Measurements from ENCODE around the gene SLC35A3.

SLC35A3 gene

GRCh38 chr1:100006688-100007087, 36.9 kb downstream of the SLC35A3 start:
- peaks cover 0 to 8% of the 10 kb centered on the region in 2 donors for H3K9me3 ChIP-seq (replicated peaks in 1 of 2; ENCODE audit: control insufficient read depth in 2 of 2, insufficient read depth in 1 of 2, low read depth in 1 of 2, low read length in 2 of 2)
- H3K14ac ChIP-seq (ENCODE audit: low read length): no peak overlapping the region
- WGBS, 2 donors (ENCODE audit: extremely low coverage in 2 of 2, insufficient read length in 2 of 2, insufficient replicate concordance in 1 of 2): 100% methylated on average over 2 of the region's 2 CpGs; no CpG with 5 or more reads in 1 of the 2 donors
- H2BK120ac ChIP-seq (ENCODE audit: low read depth, low read length): no peak overlapping the region
- H2AK5ac ChIP-seq (ENCODE audit: low read depth, low read length): no peak overlapping the region
- H3K18ac ChIP-seq (ENCODE audit: low read length): no peak overlapping the region
- peaks cover 0 to 20% of the 10 kb centered on the region in 2 donors for H3K36me3 ChIP-seq (replicated peaks in 1 of 2; ENCODE audit: control insufficient read depth in 2 of 2, insufficient read depth in 2 of 2, low read length in 2 of 2)
- no peak overlapping the region for H2BK12ac ChIP-seq (ENCODE audit: low read length)
- peaks cover 2% of the 10 kb centered on the region for H3K79me1 ChIP-seq (ENCODE audit: low read depth, low read length)
- no peak overlapping the region for H3K4me2 ChIP-seq (ENCODE audit: insufficient read depth, low read length, poor library complexity, severe bottlenecking)
- no peak overlapping the region for H3K4ac ChIP-seq (ENCODE audit: low read length)
- H3K4me3 ChIP-seq (ENCODE audit: low read length in 2 of 2): peak overlapping the region in 1 of 2 donors; percentile 22
- H3K4me1 ChIP-seq (ENCODE audit: control insufficient read depth in 2 of 2, insufficient read depth in 1 of 2, low read depth in 1 of 2, low read length in 2 of 2): no peaks in the 10 kb centered on the region
- H4K91ac ChIP-seq (ENCODE audit: low read depth, low read length, poor library complexity): no peak overlapping the region
- no peak for DNase-seq (ENCODE audit: low spot score)
- H2BK15ac ChIP-seq (ENCODE audit: low read length): no peak overlapping the region
- H4K8ac ChIP-seq (ENCODE audit: low read depth, low read length): no peak overlapping the region
- H2BK5ac ChIP-seq (ENCODE audit: low read length): no peak overlapping the region
- H3K23ac ChIP-seq (ENCODE audit: low read depth, low read length, poor library complexity): no peak overlapping the region
- H3K27ac ChIP-seq (replicated peaks; ENCODE audit: low read length): no peak overlapping the region
- no peaks in the 10 kb centered on the region for H3K27me3 ChIP-seq (ENCODE audit: control insufficient read depth in 3 of 3, insufficient read depth in 3 of 3, low read depth in 1 of 3, low read length in 3 of 3)
- no peak overlapping the region for H3K9ac ChIP-seq (ENCODE audit: low read depth, low read length, poor library complexity)
- no peak overlapping the region for H2AFZ ChIP-seq (ENCODE audit: low read length)

DNA sequence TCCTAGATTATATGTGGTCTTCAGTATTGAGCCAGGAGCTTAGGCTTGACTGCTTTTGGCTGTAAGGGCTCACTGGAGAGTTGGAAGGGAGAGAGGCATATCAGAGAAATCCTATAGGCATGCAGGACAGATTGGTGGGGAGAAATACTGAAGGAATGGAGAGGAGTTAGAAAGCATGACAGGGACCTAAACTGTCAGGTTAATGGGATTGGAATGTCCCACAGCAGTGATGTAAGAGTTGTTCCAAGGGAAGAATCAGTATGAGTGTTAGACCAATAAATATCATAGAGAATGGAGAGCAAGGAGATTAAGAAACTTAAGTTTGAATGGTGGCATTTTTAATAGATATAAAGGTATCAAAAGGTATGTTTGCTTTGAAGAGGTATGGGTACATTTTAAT, 39.7 kb downstream of the SLC35A3 start:
- Histone ChIP-seq H2AK5ac (ENCODE audit: low read depth, low read length) (no peak overlapping the region), H2AFZ (ENCODE audit: low read length) (no peak overlapping the region), H4K8ac (ENCODE audit: low read depth, low read length) (no peak overlapping the region), H3K79me1 (ENCODE audit: low read depth, low read length) (no peaks in the 10 kb centered on the region), H2BK120ac (ENCODE audit: low read depth, low read length) (no peak overlapping the region), H3K36me3 (replicated peaks in 1 of 2; ENCODE audit: control insufficient read depth in 2 of 2, insufficient read depth in 2 of 2, low read length in 2 of 2) (peaks cover 0 to 34% of the 10 kb centered on the region in 2 donors), H3K4me1 (ENCODE audit: control insufficient read depth in 2 of 2, insufficient read depth in 1 of 2, low read depth in 1 of 2, low read length in 2 of 2) (no peaks in the 10 kb centered on the region), H3K18ac (ENCODE audit: low read length) (no peak overlapping the region), H3K9ac (ENCODE audit: low read depth, low read length, poor library complexity) (no peak overlapping the region), H3K4me3 (ENCODE audit: low read length in 2 of 2) (no peak overlapping the region), H3K9me3 (replicated peaks in 1 of 2; ENCODE audit: control insufficient read depth in 2 of 2, insufficient read depth in 1 of 2, low read depth in 1 of 2, low read length in 2 of 2) (peaks cover 0 to 8% of the 10 kb centered on the region in 2 donors), H2BK5ac (ENCODE audit: low read length) (no peak overlapping the region), H2BK12ac (ENCODE audit: low read length) (no peak overlapping the region), H3K27ac (replicated peaks; ENCODE audit: low read length) (no peak overlapping the region), H3K27me3 (ENCODE audit: control insufficient read depth in 3 of 3, insufficient read depth in 3 of 3, low read depth in 1 of 3, low read length in 3 of 3) (no peaks in the 10 kb centered on the region), H4K91ac (ENCODE audit: low read depth, low read length, poor library complexity) (no peak overlapping the region), H3K14ac (ENCODE audit: low read length) (no peak overlapping the region), H3K23ac (ENCODE audit: low read depth, low read length, poor library complexity) (no peak overlapping the region), H2BK15ac (ENCODE audit: low read length) (no peak overlapping the region), H3K4me2 (ENCODE audit: insufficient read depth, low read length, poor library complexity, severe bottlenecking) (no peak overlapping the region), H3K4ac (ENCODE audit: low read length) (no peak overlapping the region)
- no peak for DNase-seq (ENCODE audit: low spot score)

- Histone ChIP-seq H3K18ac (ENCODE audit: low read length) (no peak overlapping the region), H3K27ac (replicated peaks; ENCODE audit: low read length) (no peak overlapping the region), H4K91ac (ENCODE audit: low read depth, low read length, poor library complexity) (no peak overlapping the region), H3K9ac (ENCODE audit: low read depth, low read length, poor library complexity) (no peak overlapping the region), H3K4ac (ENCODE audit: low read length) (no peak overlapping the region), H3K9me3 (replicated peaks in 1 of 2; ENCODE audit: control insufficient read depth in 2 of 2, insufficient read depth in 1 of 2, low read depth in 1 of 2, low read length in 2 of 2) (peaks cover 0 to under 1% of the 10 kb centered on the region in 2 donors), H3K14ac (ENCODE audit: low read length) (no peak overlapping the region), H2AK5ac (ENCODE audit: low read depth, low read length) (no peak overlapping the region), H3K23ac (ENCODE audit: low read depth, low read length, poor library complexity) (no peak overlapping the region), H3K4me1 (ENCODE audit: control insufficient read depth in 2 of 2, insufficient read depth in 1 of 2, low read depth in 1 of 2, low read length in 2 of 2) (no peaks in the 10 kb centered on the region), H3K79me1 (ENCODE audit: low read depth, low read length) (no peaks in the 10 kb centered on the region), H2BK15ac (ENCODE audit: low read length) (no peak overlapping the region), H3K36me3 (replicated peaks in 1 of 2; ENCODE audit: control insufficient read depth in 2 of 2, insufficient read depth in 2 of 2, low read length in 2 of 2) (peaks cover 0 to 34% of the 10 kb centered on the region in 2 donors), H2BK12ac (ENCODE audit: low read length) (no peak overlapping the region), H2BK120ac (ENCODE audit: low read depth, low read length) (no peak overlapping the region), H3K27me3 (ENCODE audit: control insufficient read depth in 3 of 3, insufficient read depth in 3 of 3, low read depth in 1 of 3, low read length in 3 of 3) (no peaks in the 10 kb centered on the region), H2BK5ac (ENCODE audit: low read length) (no peak overlapping the region), H4K8ac (ENCODE audit: low read depth, low read length) (no peak overlapping the region), H3K4me3 (ENCODE audit: low read length in 2 of 2) (no peak overlapping the region), H3K4me2 (ENCODE audit: insufficient read depth, low read length, poor library complexity, severe bottlenecking) (no peak overlapping the region), H2AFZ (ENCODE audit: low read length) (no peak overlapping the region)
- WGBS, 2 donors (ENCODE audit: extremely low coverage in 2 of 2, insufficient read length in 2 of 2, insufficient replicate concordance in 1 of 2): no CpG with 5 or more reads among the region's 1 CpG
- DNase-seq (ENCODE audit: low spot score): no peak
Measured at GRCh38 chr1:100010804-100011203, 41.0 kb downstream of the SLC35A3 start.

- H2BK12ac ChIP-seq (ENCODE audit: low read length): no peak overlapping the region
Measured at GRCh38 chr1:100019220-100019619, 49.4 kb downstream of the SLC35A3 start.

More at GRCh38 chr1:100019220-100019619, 49.4 kb downstream of the SLC35A3 start:
- no CpG with 5 or more reads among the region's 1 CpG for WGBS, 2 donors (ENCODE audit: extremely low coverage in 2 of 2, insufficient read length in 2 of 2, insufficient replicate concordance in 1 of 2)
- no peak overlapping the region for H3K4me3 ChIP-seq (ENCODE audit: low read length in 2 of 2)
- H3K4me1 ChIP-seq (ENCODE audit: control insufficient read depth in 2 of 2, insufficient read depth in 1 of 2, low read depth in 1 of 2, low read length in 2 of 2): no peaks in the 10 kb centered on the region
- no peak overlapping the region for H2AK5ac ChIP-seq (ENCODE audit: low read depth, low read length)
- no peak overlapping the region for H2BK120ac ChIP-seq (ENCODE audit: low read depth, low read length)
- no peak overlapping the region for H4K8ac ChIP-seq (ENCODE audit: low read depth, low read length)
- no peak overlapping the region for H3K4me2 ChIP-seq (ENCODE audit: insufficient read depth, low read length, poor library complexity, severe bottlenecking)
- H4K91ac ChIP-seq (ENCODE audit: low read depth, low read length, poor library complexity): no peak overlapping the region
- no peak overlapping the region for H3K18ac ChIP-seq (ENCODE audit: low read length)
- no peak overlapping the region for H3K27ac ChIP-seq (replicated peaks; ENCODE audit: low read length)
- DNase-seq (ENCODE audit: low spot score): no peak
- no peaks in the 10 kb centered on the region for H3K9me3 ChIP-seq (replicated peaks in 1 of 2; ENCODE audit: control insufficient read depth in 2 of 2, insufficient read depth in 1 of 2, low read depth in 1 of 2, low read length in 2 of 2)
- no peak overlapping the region for H2AFZ ChIP-seq (ENCODE audit: low read length)
- no peak overlapping the region for H3K14ac ChIP-seq (ENCODE audit: low read length)
- H3K79me1 ChIP-seq (ENCODE audit: low read depth, low read length): no peaks in the 10 kb centered on the region
- no peak overlapping the region for H3K4ac ChIP-seq (ENCODE audit: low read length)
- no peak overlapping the region for H3K9ac ChIP-seq (ENCODE audit: low read depth, low read length, poor library complexity)
- peaks cover 2 to 16% of the 10 kb centered on the region in 2 donors for H3K36me3 ChIP-seq (replicated peaks in 1 of 2; ENCODE audit: control insufficient read depth in 2 of 2, insufficient read depth in 2 of 2, low read length in 2 of 2)
- H3K23ac ChIP-seq (ENCODE audit: low read depth, low read length, poor library complexity): no peak overlapping the region
- H2BK15ac ChIP-seq (ENCODE audit: low read length): no peak overlapping the region
- no peak overlapping the region for H2BK5ac ChIP-seq (ENCODE audit: low read length)
- no peaks in the 10 kb centered on the region for H3K27me3 ChIP-seq (ENCODE audit: control insufficient read depth in 3 of 3, insufficient read depth in 3 of 3, low read depth in 1 of 3, low read length in 3 of 3)
